ENCODE measurements around the gene CCDC178.
"Not testable (repeated sequence)": the region's sequence is repeated elsewhere in the genome, so short reads cannot be mapped to it uniquely, and the experiment has no call there.

Gene CCDC178

DNA sequence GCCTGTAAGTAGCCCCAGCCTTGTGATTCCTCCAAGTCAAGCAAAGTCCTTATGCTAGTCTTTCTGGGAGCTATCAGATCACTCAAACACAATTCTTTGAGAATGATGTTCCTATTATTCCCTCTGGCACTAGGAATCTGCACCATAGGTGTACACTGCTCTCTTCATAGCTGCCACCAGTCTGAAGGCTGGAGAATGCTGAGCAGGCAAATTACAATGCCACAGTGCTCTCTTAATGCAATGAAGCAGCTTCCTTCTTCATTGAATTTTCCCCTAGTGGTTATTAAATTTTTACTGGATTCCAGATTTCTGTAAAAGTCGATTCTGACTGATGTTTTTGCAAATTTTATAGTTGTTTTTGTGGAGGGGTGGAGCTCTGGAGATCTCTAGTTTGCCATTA lies 84.8 kb downstream of the CCDC178 start:
- DNase-seq, result no peak

DNA sequence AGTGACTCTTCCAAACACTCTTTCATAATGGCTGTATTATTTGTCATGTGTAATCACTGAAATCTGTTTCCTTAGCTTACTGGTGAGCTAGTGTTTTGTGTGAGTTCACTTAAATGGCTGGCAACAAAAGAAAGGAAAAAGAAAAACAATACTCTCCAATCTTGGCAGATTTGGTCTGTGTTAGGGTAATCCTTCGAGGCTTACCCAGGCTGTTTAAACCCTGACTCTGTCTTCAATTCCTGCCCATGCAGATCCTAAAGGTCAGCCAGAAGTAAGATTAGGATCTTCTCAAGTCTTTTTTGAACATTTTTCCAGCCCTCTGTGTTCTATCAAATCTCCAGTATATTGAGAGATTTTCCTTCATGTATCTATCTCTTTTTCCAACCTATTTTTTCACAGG lies 85.3 kb downstream of the CCDC178 start:
- no peak for DNase-seq

DNA sequence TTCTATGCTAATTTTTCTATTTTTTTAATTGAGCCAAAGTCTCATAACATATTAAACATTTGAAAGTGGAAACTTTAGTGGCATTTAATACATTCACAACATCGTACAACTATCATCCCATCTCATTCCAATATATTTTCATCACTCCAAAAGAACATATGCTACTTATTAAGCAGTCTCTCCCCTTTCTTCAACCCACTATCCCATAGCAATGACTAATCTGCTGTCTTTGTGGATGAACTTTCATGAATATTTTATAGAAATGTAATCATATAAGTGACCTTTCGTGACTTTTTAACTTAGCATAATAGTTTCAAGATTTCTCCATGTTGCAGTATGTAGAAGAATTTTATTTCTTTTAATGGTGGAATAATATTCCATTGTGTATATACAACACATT lies 90.3 kb downstream of the CCDC178 start:
- no peak for DNase-seq

DNA sequence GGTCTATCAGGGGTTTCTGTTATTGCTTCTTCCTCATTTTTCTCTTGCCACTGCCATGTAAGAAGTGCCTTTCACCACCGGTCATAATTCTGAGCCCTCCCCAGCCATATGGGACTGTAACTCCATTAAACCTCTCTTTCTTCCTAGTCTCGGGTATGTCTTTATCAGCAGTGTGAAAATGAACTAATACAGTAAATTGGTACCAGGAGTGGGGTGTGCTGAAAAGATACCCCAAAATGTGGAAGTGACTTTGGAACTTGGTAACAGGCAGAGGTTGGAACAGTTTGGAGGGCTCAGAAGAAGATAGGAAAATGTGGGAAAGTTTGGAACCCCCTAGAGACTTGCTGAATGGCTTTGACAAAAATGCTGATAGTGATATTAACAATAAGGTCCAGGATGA lies 100.8 kb downstream of the CCDC178 start:
- not testable (repeated sequence) for DNase-seq

DNA sequence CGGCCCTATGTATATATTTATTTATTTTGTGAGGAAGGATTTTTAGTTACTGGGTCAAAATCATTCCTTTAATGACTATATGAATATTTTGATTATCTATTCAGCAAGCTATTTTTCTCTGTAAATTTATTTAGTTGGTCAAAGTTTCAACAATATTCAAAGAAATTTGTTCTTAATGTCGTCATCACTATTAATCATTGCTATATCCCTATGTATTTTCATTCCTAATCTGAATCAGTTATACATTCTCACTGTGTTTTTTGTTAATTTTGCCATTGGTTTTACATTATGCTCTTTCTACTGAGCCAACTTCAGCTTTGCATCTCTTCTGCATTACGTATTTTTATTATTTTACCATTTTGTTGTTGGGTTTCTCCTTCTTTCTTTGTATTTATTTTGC lies 105.7 kb downstream of the CCDC178 start:
- no peak for DNase-seq

DNA sequence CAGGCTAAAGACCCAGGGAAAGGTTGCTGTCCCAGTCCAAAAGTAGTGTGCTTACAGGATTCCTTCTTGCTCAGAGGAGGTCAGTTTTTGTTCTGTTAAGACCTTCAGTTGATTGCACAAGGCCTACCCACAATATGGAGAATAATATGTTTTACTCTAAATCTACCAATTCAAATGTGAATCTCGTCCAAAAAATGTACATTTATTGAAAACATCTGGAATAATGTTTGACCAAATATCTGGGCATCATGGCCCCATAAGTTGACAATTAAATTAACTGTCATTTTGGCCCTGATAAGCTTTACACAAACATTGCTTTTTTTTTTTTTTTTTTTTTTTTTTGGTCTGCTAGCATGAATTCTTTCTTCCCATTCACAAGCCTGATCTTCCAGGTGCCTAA lies 109.8 kb downstream of the CCDC178 start:
- DNase-seq, result no peak

DNA sequence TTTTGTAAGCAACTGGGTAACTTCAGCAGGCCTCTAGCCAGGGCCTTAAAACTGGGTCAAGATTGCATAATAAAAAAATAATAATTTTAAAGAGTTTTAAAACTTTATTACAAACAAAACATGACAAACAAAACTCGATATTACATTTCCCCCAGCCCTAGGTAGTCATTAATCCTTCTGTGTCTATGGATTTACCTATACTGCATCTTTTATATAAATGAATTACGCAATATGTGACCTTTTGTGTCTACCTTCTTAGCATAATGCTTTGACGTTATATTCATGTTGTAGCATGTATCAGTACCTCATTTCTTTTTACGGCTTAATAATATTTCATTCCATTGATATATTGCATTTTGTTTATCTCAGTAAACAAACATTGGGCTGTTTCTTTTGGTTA lies 113.5 kb downstream of the CCDC178 start:
- DNase-seq, result no peak

DNA sequence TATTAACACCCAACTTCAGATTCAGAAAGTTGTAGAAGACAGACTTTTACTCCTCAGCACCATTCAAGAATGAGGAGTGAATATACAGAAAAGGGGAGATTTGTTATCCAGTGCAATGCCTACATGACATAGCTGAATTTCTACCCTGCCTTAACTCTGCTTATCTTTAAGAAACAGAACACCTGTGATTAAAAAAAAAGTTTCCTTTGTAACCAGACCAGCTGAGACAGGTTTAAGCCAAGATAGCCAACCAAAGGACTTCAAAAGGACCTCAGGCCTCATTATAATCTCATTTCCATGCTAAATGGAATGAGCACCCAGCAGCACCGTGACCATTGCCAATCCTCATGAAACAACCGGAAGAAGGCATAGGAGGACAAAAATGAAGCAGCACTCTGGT lies 122.9 kb downstream of the CCDC178 start:
- DNase-seq, result no peak

DNA sequence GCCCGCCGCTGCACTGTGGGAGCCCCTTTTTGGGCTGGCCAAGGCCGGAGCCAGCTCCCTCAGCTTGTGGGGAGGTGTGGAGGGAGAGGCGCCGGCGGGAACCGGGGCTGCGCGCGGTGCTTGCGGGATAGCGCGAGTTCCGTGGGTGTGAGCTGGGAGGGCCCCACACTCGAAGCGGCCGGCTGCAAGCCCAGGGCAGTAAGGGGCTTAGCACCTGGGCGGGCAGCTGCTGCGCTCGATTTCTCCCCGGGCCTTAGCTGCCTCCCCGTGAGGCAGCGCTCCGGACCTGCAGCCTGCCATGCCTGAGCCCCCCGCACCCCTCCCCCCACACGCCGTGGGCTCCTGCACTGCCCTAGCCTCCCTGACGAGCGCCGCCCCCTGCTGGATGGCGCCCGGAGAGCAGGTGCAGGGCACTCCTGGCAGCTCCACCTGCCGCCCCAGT lies 124.4 kb downstream of the CCDC178 start:
- no peak for DNase-seq

DNA sequence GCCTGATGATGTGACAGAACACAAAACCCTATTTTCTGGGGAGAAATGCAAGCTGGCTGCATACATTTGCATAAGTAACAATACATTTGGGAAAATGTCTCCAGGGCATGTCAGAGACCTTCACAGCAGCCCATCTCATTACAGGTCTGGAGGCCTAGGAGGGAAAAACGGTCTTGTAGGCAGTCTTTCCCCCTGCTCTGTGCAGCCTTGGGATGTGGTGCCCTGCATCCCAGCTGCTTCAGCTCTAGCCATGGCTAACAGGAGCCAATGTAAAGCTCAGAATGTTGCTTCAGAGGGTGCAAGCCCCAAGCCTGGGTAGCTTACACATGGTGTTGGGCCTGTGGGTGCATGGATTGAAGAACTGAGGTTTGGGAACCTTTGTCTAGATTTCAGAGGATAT lies 133.0 kb downstream of the CCDC178 start:
- DNase-seq, result no peak

DNA sequence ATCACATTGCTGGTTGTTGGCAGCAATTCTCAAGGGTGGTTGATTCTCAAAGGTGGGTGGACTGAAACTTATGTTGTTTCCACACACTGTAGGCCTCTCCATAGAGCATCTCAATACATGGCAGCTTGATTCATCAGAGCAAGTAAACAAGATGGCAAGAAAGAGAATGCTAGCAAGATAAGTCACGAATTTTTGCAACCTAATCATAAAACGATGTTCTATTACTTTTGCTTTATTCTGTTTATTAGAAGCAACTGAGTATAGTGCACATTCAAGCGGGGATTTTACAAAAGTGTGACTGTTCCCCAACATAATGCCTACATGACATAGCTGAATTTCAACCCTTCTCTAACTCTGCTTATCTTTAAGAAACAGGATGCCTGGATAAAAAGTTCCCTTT lies 136.2 kb downstream of the CCDC178 start:
- no peak for DNase-seq

DNA sequence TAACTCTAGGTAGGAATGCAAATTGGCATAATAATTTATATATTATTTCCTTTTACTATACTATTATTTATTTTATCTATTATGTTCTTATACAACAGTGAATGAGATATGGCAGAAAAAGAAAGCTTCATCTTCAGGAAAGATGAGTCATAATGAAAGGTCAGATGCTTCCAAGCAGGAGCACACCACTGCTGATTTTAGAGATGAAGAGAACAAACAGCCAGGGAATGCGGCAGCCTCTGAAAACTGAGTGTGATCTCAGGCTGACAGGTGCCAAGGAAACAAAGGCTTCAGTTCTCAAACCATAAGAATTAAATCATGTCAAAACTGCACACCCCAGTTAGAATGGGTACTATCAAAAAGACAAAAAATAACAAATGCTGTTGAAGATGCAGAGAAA lies 149.0 kb downstream of the CCDC178 start:
- DNase-seq, result no peak

DNA sequence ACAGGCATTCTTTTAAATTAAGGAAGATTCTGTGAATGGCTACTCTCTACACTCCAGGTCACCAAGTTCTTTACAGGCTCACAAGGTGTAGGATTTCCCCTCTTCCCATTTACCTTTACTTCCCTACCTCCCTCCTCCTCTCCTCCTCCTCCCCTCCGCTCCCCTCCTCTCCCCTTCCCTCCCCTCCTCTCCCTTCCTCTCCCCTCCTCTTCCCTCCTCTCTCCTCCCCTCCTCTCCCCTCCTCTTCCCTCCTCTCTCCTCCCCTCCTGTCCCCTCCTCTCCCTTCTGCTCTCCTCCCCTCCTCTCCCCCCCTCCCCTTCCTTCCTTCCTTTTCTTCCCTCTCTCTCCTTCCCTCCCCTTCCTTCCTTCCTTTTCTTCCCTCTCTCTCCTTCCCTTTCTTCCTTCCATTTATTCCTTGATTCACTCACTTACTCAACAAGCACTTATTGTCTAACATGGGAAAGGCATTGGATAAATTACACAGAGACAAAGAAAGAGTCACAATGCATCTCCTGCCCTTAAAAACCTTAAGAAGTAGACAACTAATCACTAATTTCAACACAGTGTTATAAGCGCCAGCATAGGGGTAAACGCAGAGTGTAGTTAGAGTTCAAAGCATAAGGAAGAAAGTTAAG lies 152.3 kb downstream of the CCDC178 start:
- DNase-seq, result no peak

DNA sequence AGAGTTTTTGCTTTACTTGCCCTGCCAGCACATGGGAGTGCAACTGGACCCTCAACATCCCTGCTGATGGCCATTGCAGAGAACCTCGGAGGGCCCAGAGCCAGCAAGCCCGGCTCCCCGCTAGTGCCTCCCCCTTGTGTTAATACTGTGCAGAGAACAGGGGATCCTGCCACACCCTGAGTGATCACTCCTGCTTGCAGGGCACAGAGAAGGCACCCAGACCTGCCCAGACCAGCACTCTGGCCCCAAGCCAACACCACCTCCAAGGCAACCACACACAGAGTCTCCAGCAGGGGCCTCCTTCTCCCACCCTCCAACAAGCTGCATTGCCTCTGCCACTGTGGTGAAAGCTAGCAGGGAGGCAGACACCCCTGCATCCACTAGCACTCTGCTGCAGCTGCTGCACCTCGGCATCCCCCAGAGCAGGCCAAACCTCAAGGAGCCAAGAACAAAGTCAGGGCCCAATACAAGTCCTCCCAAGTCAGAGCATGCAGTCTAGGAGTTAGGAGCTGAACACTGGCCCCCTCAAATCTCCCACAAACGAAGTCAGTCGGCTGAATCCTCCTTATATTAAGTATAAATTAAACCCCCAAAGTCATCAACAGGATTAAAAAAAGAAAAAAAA lies 157.7 kb downstream of the CCDC178 start:
- DNase-seq, result no peak

DNA sequence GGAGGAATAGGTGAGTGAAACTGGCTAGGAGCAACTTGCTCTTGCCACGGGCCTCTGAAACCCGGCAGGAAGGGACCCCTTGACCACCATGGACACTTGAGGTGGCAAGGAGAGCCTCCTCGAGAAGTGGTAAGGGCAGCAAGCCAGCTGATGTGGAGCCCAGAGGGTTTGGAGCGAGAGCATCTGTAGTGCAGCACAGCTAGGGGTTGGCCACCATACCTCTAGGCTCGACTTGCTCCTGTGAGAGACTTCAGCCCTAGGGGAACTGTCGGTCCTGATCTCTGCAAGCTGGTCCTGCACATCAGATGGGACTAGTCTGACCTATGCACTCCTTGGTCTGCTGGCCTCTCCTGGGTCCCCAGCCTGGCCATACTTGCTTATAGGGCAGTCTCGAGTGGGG lies 158.4 kb downstream of the CCDC178 start:
- DNase-seq, result no peak

DNA sequence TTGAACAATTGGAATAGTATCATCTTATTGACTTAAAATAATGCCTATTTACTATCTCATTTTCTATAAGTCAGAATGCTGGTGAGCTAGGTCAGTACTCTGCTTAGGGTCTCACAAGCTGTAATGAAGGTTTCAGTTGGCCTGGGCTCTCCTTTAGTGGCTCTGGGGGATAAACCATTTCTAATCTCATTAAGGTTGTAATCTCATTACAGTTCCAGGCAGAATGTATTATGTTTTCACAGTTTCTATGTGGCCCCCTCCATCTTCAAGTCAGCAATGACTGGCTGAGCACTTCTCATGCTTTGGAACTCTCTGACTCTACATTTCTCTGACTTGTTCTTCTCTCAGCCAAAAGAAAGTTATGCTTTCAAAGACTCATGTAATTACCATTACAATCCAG lies 163.1 kb downstream of the CCDC178 start:
- no peak for DNase-seq

DNA sequence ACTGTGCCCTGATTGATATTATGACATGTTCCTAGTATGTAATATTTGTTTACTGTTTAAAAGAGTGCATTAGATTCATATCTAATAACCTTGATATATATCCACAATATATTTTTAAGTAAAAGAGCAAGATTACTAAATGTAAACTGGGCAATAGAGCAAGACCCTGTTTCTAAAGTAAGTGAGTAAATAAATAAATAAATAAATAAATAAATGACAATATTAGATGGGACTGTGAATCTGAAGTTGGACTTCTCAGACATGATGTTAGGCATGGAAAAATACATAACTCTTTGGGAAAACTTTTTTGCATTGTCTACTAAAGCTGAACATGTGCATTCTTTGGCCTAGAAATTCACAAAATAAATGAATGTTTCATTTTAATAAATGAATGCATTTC lies 164.7 kb downstream of the CCDC178 start:
- DNase-seq, result no peak

DNA sequence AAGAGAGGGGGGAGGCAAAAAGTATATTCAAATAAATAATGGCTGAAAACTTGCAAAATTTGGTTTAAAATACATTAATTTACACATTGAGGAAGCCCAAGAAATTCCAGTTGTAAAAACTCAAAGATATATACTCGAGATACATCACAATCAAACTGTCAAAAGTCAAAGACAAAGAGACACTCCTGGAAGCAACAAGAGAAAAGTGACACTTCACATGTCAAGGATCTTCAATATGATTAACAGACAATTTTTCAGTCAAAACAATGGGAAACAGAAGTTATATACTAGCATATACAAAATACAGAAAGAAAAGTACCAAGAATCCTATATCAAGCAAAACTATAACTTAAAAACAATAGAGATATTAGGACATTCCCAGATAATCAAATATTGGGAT lies 170.2 kb downstream of the CCDC178 start:
- DNase-seq, result no peak

DNA sequence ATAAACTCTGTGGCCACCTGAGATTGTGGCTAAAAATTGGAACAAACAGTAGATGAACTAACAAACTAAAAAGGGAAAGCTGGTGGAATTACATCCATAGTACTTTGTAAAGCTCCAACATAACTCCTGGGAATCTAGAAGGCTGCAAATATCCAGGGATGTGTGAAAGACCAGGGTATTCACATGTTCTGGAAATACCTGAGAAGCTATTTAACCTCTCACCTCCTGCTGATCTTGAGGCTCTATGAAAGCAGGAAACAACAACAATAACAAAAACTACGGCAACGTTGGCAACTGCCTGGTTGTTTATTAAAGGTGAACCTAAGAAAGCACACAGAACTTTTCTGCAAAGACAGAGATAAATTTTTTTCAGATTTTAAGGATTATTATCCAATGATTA lies 171.3 kb downstream of the CCDC178 start:
- DNase-seq, result no peak

DNA sequence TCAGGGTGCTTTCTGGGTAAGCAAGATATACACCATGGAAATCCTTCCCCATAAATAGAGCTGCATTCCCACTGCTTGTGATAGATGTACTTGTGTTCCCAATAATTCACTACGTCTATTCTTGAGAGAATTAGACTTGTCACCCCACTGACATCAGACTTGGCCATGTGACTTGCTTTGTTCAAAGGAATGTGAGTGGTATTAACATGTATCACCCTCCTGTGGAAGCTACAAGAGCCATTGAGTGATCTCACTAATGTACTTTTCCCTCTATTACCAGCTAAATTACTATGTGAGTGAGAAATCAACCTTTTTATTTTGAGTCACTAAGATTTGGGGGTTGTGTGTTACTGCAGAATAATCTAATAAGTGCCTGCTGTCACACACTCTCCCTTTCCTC lies 176.0 kb downstream of the CCDC178 start:
- no peak for DNase-seq

DNA sequence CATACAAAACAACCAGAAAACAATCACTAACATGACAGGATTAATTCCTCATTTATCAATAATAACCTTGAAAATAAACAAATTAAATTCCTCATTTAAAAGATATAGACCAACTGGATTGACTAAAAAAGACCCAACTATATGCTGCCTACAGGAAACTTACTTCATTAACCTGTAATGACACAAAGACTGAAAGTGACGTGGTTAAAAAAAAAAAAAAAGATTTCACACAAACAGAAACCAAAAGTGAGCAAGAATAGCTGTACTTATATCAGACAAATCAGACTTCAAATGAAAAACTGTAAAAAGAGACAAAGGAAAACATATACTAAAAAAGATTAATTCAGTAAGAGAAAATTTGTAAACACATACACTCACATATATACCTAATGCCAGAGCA lies 201.2 kb downstream of the CCDC178 start:
- no peak for DNase-seq

DNA sequence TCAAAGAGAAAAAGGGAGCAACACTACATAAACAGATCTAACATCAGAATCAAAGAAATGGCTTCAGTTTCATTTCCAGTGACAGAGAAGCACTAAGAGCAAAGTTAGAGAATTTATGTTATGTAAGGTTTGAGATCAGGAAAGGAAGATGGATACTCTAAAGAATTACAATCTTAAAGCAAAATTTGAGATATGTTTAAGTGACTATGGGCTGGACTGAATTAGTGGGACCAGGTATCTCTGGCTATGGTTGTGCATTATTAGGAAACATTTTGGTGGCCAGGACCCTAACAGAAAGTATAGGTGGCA lies 208.2 kb downstream of the CCDC178 start:
- DNase-seq, result no peak

DNA sequence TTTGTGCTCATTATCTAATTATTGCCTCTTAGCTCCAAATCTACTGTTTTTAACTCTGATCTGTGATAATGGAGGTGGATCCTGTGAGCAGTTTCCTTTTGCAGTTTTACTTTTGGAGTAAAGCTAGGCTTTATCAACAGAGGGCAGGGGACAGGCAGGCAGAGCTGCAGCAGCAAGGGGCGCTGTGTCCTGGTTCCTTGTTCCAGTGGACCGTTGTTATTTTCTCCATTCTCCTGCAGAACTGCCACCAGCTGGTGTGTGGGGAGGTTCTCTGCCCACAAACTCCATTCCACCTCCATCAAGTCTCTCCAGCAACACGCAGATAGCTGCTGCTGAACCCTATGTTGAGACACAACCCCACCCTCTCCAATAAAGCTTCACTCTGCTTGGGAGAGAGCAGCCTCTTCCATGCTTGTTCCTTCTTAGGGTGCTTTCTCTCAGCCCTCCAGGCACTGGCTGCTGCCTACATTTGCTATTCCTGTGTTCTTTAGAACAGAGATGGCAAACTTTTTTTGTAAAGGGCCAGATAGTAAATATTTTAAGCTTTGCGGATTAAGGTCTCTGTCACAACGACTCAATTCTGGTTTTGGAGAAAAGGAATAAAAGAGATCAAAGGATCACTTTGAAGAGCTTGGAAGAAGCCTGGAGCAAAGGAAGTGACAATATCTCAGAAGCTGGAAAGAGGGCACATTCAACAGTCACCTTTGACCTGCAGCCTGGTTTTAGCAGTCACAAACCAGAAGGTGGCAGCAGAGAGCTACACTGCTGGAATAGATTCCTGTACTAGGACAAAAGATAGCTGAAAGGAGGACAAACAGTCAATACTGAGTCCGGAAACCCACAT lies 208.8 kb downstream of the CCDC178 start:
- DNase-seq, result peak; percentile 7 to 41

DNA sequence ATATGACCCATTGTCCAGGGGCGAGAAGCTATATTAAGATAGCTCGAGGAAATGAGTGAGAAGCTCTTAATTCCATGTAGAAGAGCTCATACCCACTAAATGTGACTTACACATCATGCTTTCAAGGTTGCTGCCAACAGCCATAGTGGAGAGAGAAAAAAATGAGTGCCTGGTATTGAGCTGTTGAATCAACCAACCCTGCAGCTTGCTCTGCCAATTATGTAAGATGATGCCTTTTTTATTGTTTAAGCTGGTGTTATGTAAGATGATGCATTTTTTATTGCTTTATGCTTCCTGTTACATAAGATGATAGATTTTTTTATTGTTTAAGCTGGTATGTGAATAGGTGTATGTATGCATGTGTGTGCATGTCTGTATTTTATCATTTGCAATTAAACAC lies 228.2 kb downstream of the CCDC178 start:
- no peak for DNase-seq
